OCI-LY7 (cell line): Measurements from ENCODE around the gene CORO1C. TPM values are rescaled to one million over a fixed set of nuclear protein-coding genes. Genes with fewer than 3 reads are reported as not detected.

ENCODE experiments used
- BruUV-seq: library from RNA; stranded (reverse); fragments of 400-500 nt; replicated peaks from 2 replicates; lab custom pipeline; 2021; lab: Mats Ljungman, UMichigan
- CTCF ChIA-PET: fragments of 300-600 bp; sonication (Branson Sonifier 250); formaldehyde crosslinking; loops from one replicate; lab custom pipeline; 2022; ENCODE audit warnings: antibody characterized with exemption; ENCODE audit not compliant: unreplicated experiment; lab: Charles Lee
- POLR2A ChIA-PET: fragments of 300-600 bp; sonication (Branson Sonifier 250); formaldehyde crosslinking; loops from one replicate; lab custom pipeline; 2022; ENCODE audit warnings: antibody characterized with exemption; lab: Charles Lee
- DNase-seq: peaks from one replicate; pipeline ENCODE4 v3.0.0-alpha.2; 2015; ENCODE audit warnings: low spot score
- H2AFZ ChIP-seq: fragments of 200-600 bp; sonication (generic), shearing (Covaris generic); 2 replicates; pipeline ENCODE4 v1.6.1; 2014; ENCODE audit warnings: mild to moderate bottlenecking, antibody characterized with exemption, low read length, moderate library complexity
- H3K27ac ChIP-seq: fragments of 200-600 bp; sonication (generic); 2 replicates; pipeline ENCODE4 v1.5.1; 2014; ENCODE audit warnings: mixed run types, low read depth, mild to moderate bottlenecking, moderate library complexity, low read length, inconsistent platforms; ENCODE audit not compliant: poor library complexity, severe bottlenecking
- H3K36me3 ChIP-seq: fragments of 200-600 bp; sonication (generic); 2 replicates; pipeline ENCODE4 v1.6.1; 2014; ENCODE audit warnings: mild to moderate bottlenecking, antibody characterized with exemption, low read length, moderate library complexity, mixed read lengths; ENCODE audit not compliant: insufficient read depth
- H3K4me1 ChIP-seq: fragments of 200-600 bp; sonication (generic); 2 replicates; pipeline ENCODE4 v1.5.1; 2014; ENCODE audit warnings: mild to moderate bottlenecking, low read length; ENCODE audit not compliant: insufficient read depth, poor library complexity, severe bottlenecking
- H3K4me2 ChIP-seq: fragments of 200-600 bp; sonication (generic); 2 replicates; pipeline ENCODE4 v1.6.1; 2014; ENCODE audit warnings: mild to moderate bottlenecking, low read length
- H3K4me3 ChIP-seq: fragments of 200-600 bp; sonication (generic); 2 replicates; pipeline ENCODE4 v1.5.1; 2014; ENCODE audit warnings: mild to moderate bottlenecking, low read depth, low read length; ENCODE audit not compliant: poor library complexity, severe bottlenecking
- H3K79me2 ChIP-seq: fragments of 200-600 bp; sonication (generic); 2 replicates; pipeline ENCODE4 v1.6.1; 2016; ENCODE audit warnings: low read depth, mild to moderate bottlenecking, low read length, moderate library complexity, mixed read lengths; ENCODE audit not compliant: insufficient read depth
- H3K9me2 ChIP-seq: fragments of 200-600 bp; sonication (generic); 2 replicates; pipeline ENCODE4 v1.6.1; 2016; ENCODE audit warnings: mild to moderate bottlenecking, low read length, mixed read lengths; ENCODE audit not compliant: insufficient read depth
- H3K9me3 ChIP-seq: fragments of 200-600 bp; sonication (generic); 2 replicates; pipeline ENCODE4 v1.6.1; 2014; ENCODE audit warnings: mild to moderate bottlenecking, mixed run types, low read length, mixed read lengths
- H4K20me1 ChIP-seq: fragments of 200-600 bp; sonication (generic); 2 replicates; pipeline ENCODE4 v1.6.1; 2014; ENCODE audit warnings: mild to moderate bottlenecking, antibody characterized with exemption, low read length, moderate library complexity, mixed read lengths; ENCODE audit not compliant: insufficient read depth
- CTCF ChIP-seq: fragments of 200-600 bp; sonication (generic); conservative IDR thresholded peaks from 2 replicates; pipeline ENCODE4 v1.5.1; 2014; ENCODE audit warnings: mild to moderate bottlenecking, antibody characterized with exemption, low read length, moderate library complexity, mixed read lengths
- EZH2phosphoT487 ChIP-seq: fragments of 200-600 bp; sonication (generic); IDR thresholded peaks from 2 replicates; pipeline ENCODE4 v1.6.1; 2018; ENCODE audit warnings: low read depth, borderline replicate concordance, mild to moderate bottlenecking, mixed run types, antibody characterized with exemption, low read length, moderate library complexity, mixed read lengths
- intact Hi-C: fragments of 100-400 bp; cut with micrococcal nuclease; formaldehyde crosslinking; loops from one replicate; pipeline ENCODE4 v1.10.0; 2022; ENCODE audit not compliant: unreplicated experiment
- total RNA-seq, 2 experiments: library from RNA; depleted of rRNA in 1 of 2; stranded (reverse); fragments of >200 nt in 1 of 2; shearing (Covaris generic) in 1 of 2; gene quantifications; 2 replicates each; pipeline ENCODE4 v1.2.3, GENCODE V29; 2014 to 2022

The CORO1C gene
- total RNA-seq, 2 experiments from 2014 or later = 74.7 to 148 TPM

- BruUV-seq = no TSS peak
- Histone ChIP-seq H3K79me2 (peaks cover 53% of the 10 kb centered on the region; the same call in 1 of the 2 replicates), H3K4me1 (peaks cover 88% of the 10 kb centered on the region), H3K9me3 (0 out of 2 replicates have a peak, but pooled peaks cover 4% of the 10 kb centered on the region), H3K27ac (peak overlapping the region; percentile 99), H3K9me2 (no peaks in the 10 kb centered on the region), H4K20me1 (no peaks in the 10 kb centered on the region), H3K4me3 (peak overlapping the region; percentile 75), H3K4me2 (peak overlapping the region; percentile 77), H3K36me3 (peaks cover 33% of the 10 kb centered on the region), H2AFZ (no peak overlapping the region)
- intact Hi-C loops = loop anchor here (10.0 kb wide), 2 partner anchors 456 to 1684 kb away; partner anchors contain the start of genes ALKBH2, TMEM263 and UNG
- TF ChIP-seq CTCF = no peak
- no peak for TF ChIP-seq EZH2phosphoT487
- no peak for DNase-seq
- POLR2A ChIA-PET = interaction anchor here (0.9 to 17.7 kb wide), 7 partner anchors 12 to 422 kb away, joined by 3 to 330 read pairs (median 32); partner anchors contain the start of genes ISCU and SART3
- CTCF ChIA-PET = interaction anchor here (0.9 kb wide), 1 partner anchor 21 kb away, joined by 5 read pairs; no protein-coding TSS in a partner anchor
Observed at GRCh38 chr12:108638997-108639822, 92.1 kb downstream of the CORO1C start.

GRCh38 chr12:108638141-108638827 is 93.0 kb downstream of the CORO1C start:
- Histone ChIP-seq H2AFZ (no peak overlapping the region), H3K9me3 (0 out of 2 replicates have a peak, but pooled peaks cover 4% of the 10 kb centered on the region), H3K4me1 (peaks cover 88% of the 10 kb centered on the region), H3K79me2 (peaks cover 47% of the 10 kb centered on the region; the same call in 1 of the 2 replicates), H4K20me1 (no peaks in the 10 kb centered on the region), H3K4me3 (peak overlapping the region; percentile 75), H3K27ac (peak overlapping the region; percentile 99), H3K36me3 (peaks cover 24% of the 10 kb centered on the region), H3K9me2 (no peaks in the 10 kb centered on the region), H3K4me2 (peak overlapping the region; percentile 77)
- no TSS peak for BruUV-seq
- DNase-seq = peak; percentile 77
- CTCF ChIA-PET = interaction anchor here (0.6 to 2.0 kb wide), 3 partner anchors 26 to 134 kb away, joined by 3 to 6 read pairs (median 4); no protein-coding TSS in a partner anchor
- POLR2A ChIA-PET = interaction anchor here (0.9 to 17.7 kb wide), 10 partner anchors 11 to 423 kb away, joined by 3 to 330 read pairs (median 30); partner anchors contain the start of genes ISCU and SART3
- TF ChIP-seq CTCF (peak; percentile 30; the same call in 1 of the 2 replicates), EZH2phosphoT487 (no peak)
- intact Hi-C loops = loop anchor here (10.0 kb wide), 2 partner anchors 457 to 1683 kb away; partner anchors contain the start of genes ALKBH2, TMEM263 and UNG
